Placental epithelial cell (primary cell): Measurements from ENCODE around the gene RNU6-8. TPM values are rescaled to one million over a fixed set of nuclear protein-coding genes. Genes with fewer than 3 reads are reported as not detected.
A peak's percentile ranks its signal among the peaks of the same experiment; 100 is the strongest.

ENCODE experiments used
- small RNA-seq: library from RNA; depleted of rRNA; stranded (forward); fragments of <200 nt; gene quantifications from one replicate; pipeline ENCODE3, GENCODE V24; 2012
- total RNA-seq: library from RNA; depleted of rRNA; stranded (reverse); fragments of >200 nt; gene quantifications from 2 replicates; pipeline ENCODE4 v1.2.3, GENCODE V29; 2012

The RNU6-8 gene
- total RNA-seq, result not detected in 2 replicates

GRCh38 chr14:32202998-32203882 is at the start of gene RNU6-8:
Gene RNU6-8, minus strand, starts transcription at chr14:32203269.

DNA sequence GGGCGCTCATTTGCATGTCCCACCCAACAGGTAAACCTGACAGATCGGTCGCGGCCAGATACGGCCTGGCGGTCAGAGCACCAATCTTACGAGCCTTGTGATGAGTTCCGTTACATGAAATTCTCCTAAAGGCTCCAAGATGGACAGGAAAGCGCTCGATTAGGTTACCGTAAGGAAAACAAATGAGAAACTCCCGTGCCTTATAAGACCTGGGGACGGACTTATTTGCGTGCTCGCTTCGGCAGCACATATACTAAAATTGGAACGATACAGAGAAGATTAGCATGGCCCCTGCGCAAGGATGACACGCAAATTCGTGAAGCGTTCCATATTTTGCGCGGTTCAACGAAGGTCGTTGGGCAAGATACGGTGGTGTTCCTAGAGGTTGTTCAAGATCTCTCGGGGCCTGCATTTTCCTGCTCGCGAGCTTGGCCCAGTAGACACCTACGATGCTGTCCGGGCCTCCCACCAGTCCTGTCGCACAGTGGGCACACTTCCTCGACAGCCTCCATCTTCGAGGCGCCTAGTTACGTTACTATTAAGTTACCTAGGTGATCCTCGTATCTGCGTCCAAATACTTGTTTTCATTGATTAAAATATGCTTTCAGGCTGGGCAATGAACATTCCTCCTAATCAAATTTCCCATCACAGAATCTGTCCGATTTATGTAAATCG is 1.1 kb downstream of the RNU6-8 start, which contains the start of gene RNU6-7:
Gene RNU6-7, plus strand, starts transcription at position 230 of the 675 bp plus-strand sequence.

Small RNA genes within 50 kb of the gene (small RNA-seq; reads per million reads assigned to genes)
- gene RNU6-7 (0.49 reads per million, percentile 26 among the genes with 10 or more reads in this experiment), gene RNU6-8 (10.4 reads per million, percentile 95 among the genes with 10 or more reads in this experiment)

Other genes with a start within 250 kb of the RNU6-8 start
- gene ARHGAP5, start 126.0 kb downstream of the RNU6-8 start, total RNA-seq, result 184 and 198 TPM in 2 replicates
- not detected in 2 replicates for gene RNU6-7, start 1.2 kb downstream of the RNU6-8 start, total RNA-seq
- gene AKAP6, start 126.0 kb upstream of the RNU6-8 start, total RNA-seq, result 2.5 and 2.7 TPM in 2 replicates